Measurements from ENCODE around the gene NRIP1.

GRCh38 chr21:15015622-15016471 lies 49.0 kb downstream of the NRIP1 start:
- TF ChIP-seq CTCF (IDR thresholded peaks at IDR 0.05) (no peak), POLR2A (IDR thresholded peaks at IDR 0.05) (no peak)
